Naive thymus-derived CD4-positive, alpha-beta T cell (primary cell): Measurements from ENCODE around the gene ADD3. TPM values are rescaled to one million over a fixed set of nuclear protein-coding genes. Genes with fewer than 3 reads are reported as not detected.

Experiments
- ATAC-seq: fragments of 150-1000 bp; cut with Tn5 transposase; 2 replicates; pipeline ENCODE4 v1.10.0; 2021; ENCODE audit warnings: mild to moderate bottlenecking, moderate library complexity
- CTCF ChIA-PET: fragments of 350-600 bp; sonication (Branson Sonifier 250); formaldehyde crosslinking; loops from one replicate; lab custom pipeline; 2021; ENCODE audit warnings: antibody characterized with exemption; lab: Charles Lee
- POLR2A ChIA-PET: fragments of 350-600 bp; sonication (Branson Sonifier 250); formaldehyde crosslinking; loops from one replicate; lab custom pipeline; 2021; ENCODE audit warnings: antibody characterized with exemption, inconsistent platforms; lab: Charles Lee
- DNase-seq, 9 donors: peaks; one replicate each; pipeline versions ENCODE4 v3.0.0 to v3.0.0-alpha.2; 2020 to 2022; ENCODE audit warnings: mixed read lengths in 1 of 9
- H3K27ac ChIP-seq: one replicate; pipeline ENCODE4 v1.7.0; 2013; ENCODE audit warnings: mild to moderate bottlenecking, low read depth, low read length, moderate library complexity
- H3K27me3 ChIP-seq, 2 donors: one replicate each; pipeline ENCODE4 v1.7.0; 2013; ENCODE audit warnings: low read length in 2 of 2, mild to moderate bottlenecking in 2 of 2, moderate library complexity in 2 of 2; ENCODE audit not compliant: control insufficient read depth in 2 of 2, insufficient read depth in 2 of 2
- H3K36me3 ChIP-seq, 3 experiments: 1 replicate in 2 of 3; 2 replicates in 1 of 3; pipeline ENCODE4 v1.7.0; 2013; ENCODE audit warnings: low read length in 3 of 3, mild to moderate bottlenecking in 3 of 3, moderate library complexity in 1 of 3; ENCODE audit not compliant: insufficient read depth in 3 of 3, control insufficient read depth in 2 of 3
- H3K4me1 ChIP-seq, 2 donors: one replicate each; pipeline ENCODE4 v1.7.0; 2013; ENCODE audit warnings: low read length in 2 of 2, mild to moderate bottlenecking in 2 of 2, moderate library complexity in 1 of 2; ENCODE audit not compliant: control insufficient read depth in 2 of 2, insufficient read depth in 2 of 2
- H3K4me3 ChIP-seq: 2 replicates; pipeline ENCODE4 v1.7.0; 2013; ENCODE audit warnings: mild to moderate bottlenecking, low read length
- H3K9me3 ChIP-seq, 3 experiments: 1 replicate in 2 of 3; 2 replicates in 1 of 3; pipeline ENCODE4 v1.7.0; 2013; ENCODE audit warnings: low read length in 3 of 3; ENCODE audit not compliant: control insufficient read depth in 2 of 3
- H3K27ac Mint-ChIP-seq, 9 donors: one replicate each; pipeline ENCODE4 v1.8.0; 2020 to 2022; ENCODE audit warnings: mixed read lengths in 9 of 9, mild to moderate bottlenecking in 8 of 9, moderate library complexity in 5 of 9, inconsistent platforms in 2 of 9
- H3K27me3 Mint-ChIP-seq, 5 donors: one replicate each; pipeline ENCODE4 v1.8.0; 2021 to 2022; ENCODE audit warnings: mixed read lengths in 5 of 5, mild to moderate bottlenecking in 1 of 5
- H3K36me3 Mint-ChIP-seq, 5 donors: one replicate each; pipeline ENCODE4 v1.8.0; 2020 to 2022; ENCODE audit warnings: mixed read lengths in 5 of 5, mild to moderate bottlenecking in 3 of 5, inconsistent platforms in 1 of 5
- H3K4me1 Mint-ChIP-seq, 7 donors: one replicate each; pipeline ENCODE4 v1.8.0; 2020 to 2022; ENCODE audit warnings: mixed read lengths in 7 of 7, mild to moderate bottlenecking in 3 of 7, inconsistent platforms in 1 of 7
- H3K4me3 Mint-ChIP-seq, 10 donors: one replicate each; pipeline ENCODE4 v1.8.0; 2020 to 2022; ENCODE audit warnings: mild to moderate bottlenecking in 10 of 10, mixed read lengths in 10 of 10, moderate library complexity in 6 of 10, inconsistent platforms in 2 of 10
- H3K9me3 Mint-ChIP-seq, 11 donors: one replicate each; pipeline ENCODE4 v1.8.0; 2020 to 2022; ENCODE audit warnings: mixed read lengths in 11 of 11, mild to moderate bottlenecking in 4 of 11, inconsistent platforms in 1 of 11, moderate library complexity in 1 of 11
- intact Hi-C, 2 donors: fragments of 100-400 bp; cut with micrococcal nuclease; formaldehyde crosslinking; loops; one replicate each; pipeline ENCODE4 v1.15.1; 2023
- polyA plus RNA-seq, 2 donors: library from polyadenylated mRNA; unstranded; fragments of 300-500 nt; fragmentation: Illumina TruSeq; gene quantifications; one replicate each; pipeline ENCODE4 v1.2.3, GENCODE V29; 2021
- total RNA-seq, 6 experiments: library from RNA in 5 of 6; stranded (reverse) in 5 of 6; gene quantifications; 1 replicate in 5 of 6; 2 replicates in 1 of 6; pipeline ENCODE4 v1.2.3 and lab custom pipeline; 2021 to 2026

Gene ADD3
- total and polyA plus RNA-seq, 7 experiments from 2014 or later = 281 to 535 (median 450) TPM

- intact Hi-C loops = loop anchor here in 1 of 2 donors (2.0 kb wide), 1 partner anchor 16 kb away; no protein-coding TSS in a partner anchor
These were observed 45.1 kb downstream of the ADD3 start for GRCh38 chr10:110052916-110053315.

GRCh38 chr10:110056822-110057221, 49.0 kb downstream of the ADD3 start:
- H3K27me3 ChIP-seq = no peaks in the 10 kb centered on the region
- H3K9me3 Mint-ChIP-seq = no peaks in the 10 kb centered on the region
- peaks cover 0 to 14% (median 3%) of the 10 kb centered on the region in 5 donors for H3K36me3 Mint-ChIP-seq
- intact Hi-C loops = loop anchor here in 1 of 2 donors (2.0 kb wide), 1 partner anchor 20 kb away; no protein-coding TSS in a partner anchor
- peak overlapping the region in 5 of 10 donors; percentile 4 to 84 (median 70) for H3K4me3 Mint-ChIP-seq
- peaks cover 57 to 97% (median 87%) of the 10 kb centered on the region in 7 donors for H3K4me1 Mint-ChIP-seq
- peak overlapping the region in 7 of 9 donors; percentile 61 to 93 (median 70) for H3K27ac Mint-ChIP-seq
- H3K27ac ChIP-seq = peak overlapping the region; percentile 63
- H3K4me3 ChIP-seq = no peak overlapping the region
- no peak for DNase-seq
- CTCF ChIA-PET = no interaction called here
- H3K9me3 ChIP-seq = no peaks in the 10 kb centered on the region
- POLR2A ChIA-PET = interaction anchor here (1.7 kb wide), 1 partner anchor 53 kb away, joined by 4 read pairs; no protein-coding TSS in a partner anchor
- ATAC-seq = no peak
- H3K4me1 ChIP-seq = peaks cover 28 to 64% of the 10 kb centered on the region in 2 donors
- no peaks in the 10 kb centered on the region for H3K27me3 Mint-ChIP-seq
- H3K36me3 ChIP-seq = no peaks in the 10 kb centered on the region

More at GRCh38 chr10:110052916-110053315, 45.1 kb downstream of the ADD3 start:
- H3K36me3 ChIP-seq = peaks cover 0 to 10% (median 0%) of the 10 kb centered on the region in 3 experiments
- peak overlapping the region in 3 of 10 donors; percentile 1 to 61 (median 37) for H3K4me3 Mint-ChIP-seq
- no peak overlapping the region for H3K4me3 ChIP-seq
- no peak overlapping the region for H3K27ac ChIP-seq
- peaks cover 0 to 8% (median 0%) of the 10 kb centered on the region in 3 experiments for H3K9me3 ChIP-seq
- peak overlapping the region; percentile 56 to 93 (median 83) for H3K27ac Mint-ChIP-seq
- POLR2A ChIA-PET = interaction anchor here (0.8 to 1.7 kb wide), 5 partner anchors 11 to 32 kb away, joined by 3 to 6 read pairs (median 5); no protein-coding TSS in a partner anchor
- H3K27me3 ChIP-seq = no peaks in the 10 kb centered on the region
- H3K4me1 ChIP-seq = peaks cover 13 to 38% of the 10 kb centered on the region in 2 donors
- no peaks in the 10 kb centered on the region for H3K27me3 Mint-ChIP-seq
- no peak for DNase-seq
- no peak for ATAC-seq
- peaks cover 42 to 89% (median 83%) of the 10 kb centered on the region in 7 donors for H3K4me1 Mint-ChIP-seq
- CTCF ChIA-PET = interaction anchor here (0.5 to 1.0 kb wide), 2 partner anchors 12 to 155 kb away, joined by 4 read pairs; no protein-coding TSS in a partner anchor
- peaks cover 0 to 16% (median 10%) of the 10 kb centered on the region in 11 donors for H3K9me3 Mint-ChIP-seq
- peaks cover 12 to 34% (median 31%) of the 10 kb centered on the region in 5 donors for H3K36me3 Mint-ChIP-seq

GRCh38 chr10:110057456-110057855, 49.7 kb downstream of the ADD3 start:
- Histone ChIP-seq H3K9me3 (no peaks in the 10 kb centered on the region), H3K36me3 (no peaks in the 10 kb centered on the region), H3K4me1 (peaks cover 23 to 58% of the 10 kb centered on the region in 2 donors), H3K27me3 (no peaks in the 10 kb centered on the region), H3K4me3 (no peak overlapping the region), H3K27ac (peak overlapping the region; percentile 63)
- Mint-ChIP-seq H3K4me1 (peaks cover 58 to 92% (median 82%) of the 10 kb centered on the region in 7 donors), H3K9me3 (no peaks in the 10 kb centered on the region), H3K27me3 (no peaks in the 10 kb centered on the region), H3K36me3 (peaks cover 0 to 12% (median 3%) of the 10 kb centered on the region in 5 donors), H3K4me3 (peak overlapping the region; percentile 4 to 84 (median 62)), H3K27ac (peak overlapping the region; percentile 34 to 93 (median 70))
- ChIA-PET CTCF (interaction anchor here (0.6 to 1.1 kb wide), 4 partner anchors 13 to 173 kb away, joined by 3 to 4 read pairs (median 3); no protein-coding TSS in a partner anchor), POLR2A (interaction anchor here (0.6 to 1.8 kb wide), 8 partner anchors 9 to 89 kb away, joined by 3 to 9 read pairs (median 4); partner anchors contain the start of gene ADD3)
- ATAC-seq (no peak), DNase-seq (no peak)
- intact Hi-C loops = loop anchor here in 1 of 2 donors (2.0 kb wide), 1 partner anchor 19 kb away; no protein-coding TSS in a partner anchor

- DNase-seq (peak in 2 of 9 donors; percentile 19 to 28), ATAC-seq (peak; percentile 76)
- Histone ChIP-seq H3K9me3 (no peaks in the 10 kb centered on the region), H3K4me3 (no peak overlapping the region), H3K27ac (peak overlapping the region; percentile 63), H3K36me3 (no peaks in the 10 kb centered on the region), H3K27me3 (no peaks in the 10 kb centered on the region), H3K4me1 (peaks cover 29 to 60% of the 10 kb centered on the region in 2 donors)
- Mint-ChIP-seq H3K9me3 (no peaks in the 10 kb centered on the region), H3K36me3 (peaks cover 0 to 14% (median 3%) of the 10 kb centered on the region in 5 donors), H3K4me1 (peaks cover 59 to 92% (median 82%) of the 10 kb centered on the region in 7 donors), H3K4me3 (peak overlapping the region; percentile 3 to 84 (median 76)), H3K27me3 (no peaks in the 10 kb centered on the region), H3K27ac (peak overlapping the region; percentile 34 to 93 (median 79))
- POLR2A ChIA-PET = interaction anchor here (0.7 to 1.8 kb wide), 10 partner anchors 8 to 150 kb away, joined by 3 to 9 read pairs (median 4); partner anchors contain the start of gene ADD3
- CTCF ChIA-PET = interaction anchor here (0.6 to 1.1 kb wide), 5 partner anchors 10 to 174 kb away, joined by 3 to 5 read pairs (median 3); no protein-coding TSS in a partner anchor
- intact Hi-C loops = loop anchor here (1.0 to 2.0 kb wide), 2 partner anchors 10 to 19 kb away; no protein-coding TSS in a partner anchor
These were observed 50.4 kb downstream of the ADD3 start for GRCh38 chr10:110058212-110058611.

- peaks cover 0 to 12% (median 0%) of the 10 kb centered on the region in 5 donors for H3K36me3 Mint-ChIP-seq
- H3K4me1 ChIP-seq = peaks cover 41 to 73% of the 10 kb centered on the region in 2 donors
- H3K27me3 Mint-ChIP-seq = no peaks in the 10 kb centered on the region
- H3K27ac Mint-ChIP-seq = peak overlapping the region; percentile 35 to 93 (median 78)
- intact Hi-C loops = loop anchor here (1.0 to 2.0 kb wide), 3 partner anchors 8 to 17 kb away; no protein-coding TSS in a partner anchor
- H3K36me3 ChIP-seq = no peaks in the 10 kb centered on the region
- CTCF ChIA-PET = interaction anchor here (0.9 to 1.4 kb wide), 4 partner anchors 10 to 176 kb away, joined by 3 to 6 read pairs (median 3); no protein-coding TSS in a partner anchor
- peak overlapping the region; percentile 18 to 84 (median 56) for H3K4me3 Mint-ChIP-seq
- H3K9me3 ChIP-seq = no peaks in the 10 kb centered on the region
- POLR2A ChIA-PET = interaction anchor here (0.6 to 2.1 kb wide), 7 partner anchors 10 to 135 kb away, joined by 3 to 10 read pairs (median 3); no protein-coding TSS in a partner anchor
- no peaks in the 10 kb centered on the region for H3K9me3 Mint-ChIP-seq
- H3K27me3 ChIP-seq = no peaks in the 10 kb centered on the region
- DNase-seq = peak in 1 of 9 donors; percentile 23
- peaks cover 67 to 96% (median 86%) of the 10 kb centered on the region in 7 donors for H3K4me1 Mint-ChIP-seq
- no peak overlapping the region for H3K27ac ChIP-seq
- no peak overlapping the region for H3K4me3 ChIP-seq
- ATAC-seq = peak; percentile 42
These were observed 52.1 kb downstream of the ADD3 start for GRCh38 chr10:110059925-110060324.

- H3K36me3 ChIP-seq = no peaks in the 10 kb centered on the region
- no peak overlapping the region for H3K4me3 ChIP-seq
- no peak overlapping the region for H3K27ac ChIP-seq
- DNase-seq (no peak), ATAC-seq (no peak)
- Mint-ChIP-seq H3K9me3 (no peaks in the 10 kb centered on the region), H3K27ac (peak overlapping the region in 8 of 9 donors; percentile 1 to 93 (median 62)), H3K36me3 (peaks cover 0 to 20% (median 4%) of the 10 kb centered on the region in 5 donors), H3K4me3 (peak overlapping the region in 5 of 10 donors; percentile 8 to 84 (median 40)), H3K4me1 (peaks cover 70 to 96% (median 86%) of the 10 kb centered on the region in 7 donors), H3K27me3 (no peaks in the 10 kb centered on the region)
- no peaks in the 10 kb centered on the region for H3K27me3 ChIP-seq
- intact Hi-C loops = no loop called here
- ChIA-PET CTCF (no interaction called here), POLR2A (interaction anchor here (2.1 kb wide), 1 partner anchor 51 kb away, joined by 6 read pairs; no protein-coding TSS in a partner anchor)
- H3K4me1 ChIP-seq = peaks cover 43 to 79% of the 10 kb centered on the region in 2 donors
- H3K9me3 ChIP-seq = no peaks in the 10 kb centered on the region
These were observed 53.9 kb downstream of the ADD3 start for GRCh38 chr10:110061687-110062086.
